HFFc6 (cell line): ENCODE results near the gene HDX. TPM values are rescaled to one million over a fixed set of nuclear protein-coding genes. Genes with fewer than 3 reads are reported as not detected.

Experiments used
- DNase-seq: peaks from one replicate; pipeline ENCODE4 v3.0.0-alpha.2; 2018
- H3K27ac Mint-ChIP-seq: 2 replicates; pipeline ENCODE4 v1.8.0; 2020; ENCODE audit warnings: mild to moderate bottlenecking, mixed read lengths
- H3K27me3 Mint-ChIP-seq: 2 replicates; pipeline ENCODE4 v1.8.0; 2021; ENCODE audit warnings: mild to moderate bottlenecking, moderate library complexity, mixed read lengths; ENCODE audit not compliant: insufficient read depth
- H3K36me3 Mint-ChIP-seq: 2 replicates; pipeline ENCODE4 v1.8.0; 2021; ENCODE audit warnings: low read depth, mixed read lengths
- H3K4me1 Mint-ChIP-seq: 2 replicates; pipeline ENCODE4 v1.8.0; 2020; ENCODE audit warnings: low read depth, mixed read lengths
- H3K4me3 Mint-ChIP-seq: 2 replicates; pipeline ENCODE4 v1.8.0; 2020; ENCODE audit warnings: mild to moderate bottlenecking, moderate library complexity, mixed read lengths
- H3K9me3 Mint-ChIP-seq: 2 replicates; pipeline ENCODE4 v1.8.0; 2020; ENCODE audit warnings: mild to moderate bottlenecking, mixed read lengths
- total RNA-seq, 6 experiments: library from RNA; stranded (reverse); fragmentation: NEBNext Ultra II Directional; extraction: Animal tissue kit (Norgen Biotek cat#: 25700); gene quantifications; 2 replicates in 1 of 6; 3 replicates in 5 of 6; pipeline ENCODE4 v1.2.3, GENCODE V29; 2021
- TF ChIP-seq, protein P1 (sequence below): fragments of 200-600 bp; sonication (generic); IDR thresholded peaks from 2 replicates; pipeline ENCODE4 v1.5.0; 2021; ENCODE audit warnings: antibody characterized with exemption, mild to moderate bottlenecking

HDX gene
- total RNA-seq, 6 experiments from 2014 or later, result 1.3 to 1.9 (median 1.7) TPM

DNA sequence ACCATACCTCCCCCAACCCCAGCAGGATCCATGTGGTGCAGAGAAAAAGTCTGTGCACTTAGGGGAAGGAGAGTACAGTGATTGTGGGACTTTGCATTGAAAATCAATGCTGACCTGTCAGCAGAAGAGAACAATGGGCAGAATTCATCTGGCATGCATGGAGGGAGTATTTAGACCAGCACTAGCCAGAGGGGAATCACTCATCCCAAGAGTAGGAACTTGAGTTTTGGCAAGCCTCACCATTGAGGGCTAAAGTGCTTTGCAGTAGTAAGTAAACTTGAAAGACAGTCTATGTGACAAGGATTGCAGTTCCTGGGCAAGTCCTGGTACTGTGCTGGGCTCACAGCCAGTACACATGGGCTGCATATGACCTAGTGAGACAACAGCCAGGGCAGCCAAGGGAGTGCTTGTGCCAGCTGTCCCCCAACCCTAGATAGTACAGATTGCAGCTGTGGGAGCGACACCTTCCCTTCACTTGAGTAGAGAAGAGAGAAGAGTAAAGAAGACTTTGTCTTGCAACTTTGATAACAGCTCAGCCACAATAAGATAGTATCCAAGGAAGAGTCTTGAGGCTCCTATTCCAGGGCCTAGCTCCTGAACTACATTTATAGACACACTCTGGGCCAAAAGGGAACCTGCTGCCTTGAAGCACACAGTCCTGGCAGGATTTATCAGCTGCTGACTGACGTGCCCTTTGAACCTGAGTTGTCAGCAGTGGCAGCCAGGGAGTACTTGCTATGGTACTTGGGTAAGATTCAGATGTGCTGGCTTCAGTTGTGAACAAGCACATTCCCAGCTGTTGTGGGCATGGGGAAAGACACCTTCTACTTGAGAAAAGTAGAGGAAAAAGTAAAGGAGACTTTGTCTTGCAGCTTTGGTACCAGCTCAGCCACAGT, 48.7 kb downstream of the HDX start:
- Mint-ChIP-seq H3K27me3 (no peaks in the 10 kb centered on the region), H3K27ac (no peak overlapping the region), H3K9me3 (no peaks in the 10 kb centered on the region), H3K4me1 (no peaks in the 10 kb centered on the region), H3K4me3 (no peak overlapping the region), H3K36me3 (no peaks in the 10 kb centered on the region)
- no peak for DNase-seq
- TF ChIP-seq, protein P1, sequence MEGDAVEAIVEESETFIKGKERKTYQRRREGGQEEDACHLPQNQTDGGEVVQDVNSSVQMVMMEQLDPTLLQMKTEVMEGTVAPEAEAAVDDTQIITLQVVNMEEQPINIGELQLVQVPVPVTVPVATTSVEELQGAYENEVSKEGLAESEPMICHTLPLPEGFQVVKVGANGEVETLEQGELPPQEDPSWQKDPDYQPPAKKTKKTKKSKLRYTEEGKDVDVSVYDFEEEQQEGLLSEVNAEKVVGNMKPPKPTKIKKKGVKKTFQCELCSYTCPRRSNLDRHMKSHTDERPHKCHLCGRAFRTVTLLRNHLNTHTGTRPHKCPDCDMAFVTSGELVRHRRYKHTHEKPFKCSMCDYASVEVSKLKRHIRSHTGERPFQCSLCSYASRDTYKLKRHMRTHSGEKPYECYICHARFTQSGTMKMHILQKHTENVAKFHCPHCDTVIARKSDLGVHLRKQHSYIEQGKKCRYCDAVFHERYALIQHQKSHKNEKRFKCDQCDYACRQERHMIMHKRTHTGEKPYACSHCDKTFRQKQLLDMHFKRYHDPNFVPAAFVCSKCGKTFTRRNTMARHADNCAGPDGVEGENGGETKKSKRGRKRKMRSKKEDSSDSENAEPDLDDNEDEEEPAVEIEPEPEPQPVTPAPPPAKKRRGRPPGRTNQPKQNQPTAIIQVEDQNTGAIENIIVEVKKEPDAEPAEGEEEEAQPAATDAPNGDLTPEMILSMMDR, result no peak

DNA sequence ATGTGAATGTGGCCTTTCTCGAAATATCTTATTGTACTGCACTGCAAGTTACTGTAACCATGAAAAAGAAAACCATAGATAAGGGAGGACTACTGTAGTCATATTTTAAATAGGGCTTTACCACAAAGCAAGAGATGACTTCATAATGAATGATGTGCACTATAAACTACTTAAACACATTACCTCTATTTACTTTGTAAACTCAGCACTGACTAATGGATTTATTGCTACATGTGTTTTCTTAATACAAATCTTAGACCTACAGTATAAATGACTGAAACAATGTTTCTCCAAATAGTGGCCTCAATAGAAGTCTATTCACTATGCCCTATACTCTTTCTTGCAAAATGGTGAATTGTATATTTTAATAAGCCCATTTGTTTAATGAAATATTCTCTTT, 61.1 kb downstream of the HDX start:
- Mint-ChIP-seq H3K36me3 (peaks cover 11% of the 10 kb centered on the region), H3K4me3 (no peak overlapping the region), H3K27ac (no peak overlapping the region), H3K4me1 (no peaks in the 10 kb centered on the region), H3K27me3 (no peaks in the 10 kb centered on the region), H3K9me3 (peaks cover 16% of the 10 kb centered on the region; the same call in 1 of the 2 replicates)
- DNase-seq, result peak; percentile 1
- TF ChIP-seq, protein P1, result no peak

DNA sequence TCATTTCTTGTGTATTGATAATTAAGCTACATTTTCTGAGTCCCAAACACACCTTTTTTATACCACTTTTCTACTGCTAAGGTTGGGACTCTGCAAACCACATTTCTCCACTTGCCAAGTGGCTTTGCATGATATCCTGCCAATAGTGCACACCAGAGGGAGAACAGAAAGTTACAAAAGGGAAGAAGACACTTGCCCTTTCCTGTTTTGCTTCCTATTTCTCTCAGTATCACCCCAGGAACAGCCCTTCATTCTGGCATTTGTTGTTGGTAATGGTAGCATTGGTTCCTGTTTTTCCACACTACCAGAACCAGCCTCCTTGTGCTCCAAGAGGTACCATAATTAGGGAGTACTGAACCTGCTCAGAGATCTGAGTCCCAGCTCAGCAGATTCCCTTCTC, 87.1 kb downstream of the HDX start:
- Mint-ChIP-seq H3K27ac (no peak overlapping the region), H3K4me1 (no peaks in the 10 kb centered on the region), H3K4me3 (no peak overlapping the region), H3K9me3 (no peaks in the 10 kb centered on the region), H3K27me3 (no peaks in the 10 kb centered on the region), H3K36me3 (no peaks in the 10 kb centered on the region; the same call in 1 of the 2 replicates)
- DNase-seq, result no peak
- TF ChIP-seq, protein P1, result no peak

DNA sequence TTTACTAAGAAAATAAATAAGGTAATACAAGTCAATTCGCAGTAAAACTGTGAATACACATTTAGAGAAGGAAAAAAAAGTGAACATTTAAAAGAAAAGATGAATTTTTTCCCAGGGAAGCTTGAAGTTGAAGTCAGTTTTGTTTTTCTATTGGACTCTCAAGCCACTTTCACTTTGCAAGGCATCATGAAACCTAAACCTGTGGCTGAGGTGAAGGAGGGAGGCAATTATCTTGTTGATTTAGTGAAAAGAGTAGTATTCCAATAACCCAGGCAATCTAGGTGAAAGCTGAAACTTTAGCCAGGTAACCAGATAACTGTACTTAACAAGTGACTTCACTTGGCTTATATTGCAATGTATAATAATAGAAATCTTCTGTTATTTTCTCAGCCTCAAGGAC, 138.6 kb downstream of the HDX start:
- peak overlapping the region; percentile 56; the same call in 1 of the 2 replicates for H3K27ac Mint-ChIP-seq
- TF ChIP-seq, protein P1, result no peak
- peak overlapping the region; percentile 79 for H3K4me3 Mint-ChIP-seq
- no peak for DNase-seq
- H3K27me3 Mint-ChIP-seq, result no peaks in the 10 kb centered on the region
- 0 out of 2 replicates have a peak, but pooled peaks cover 7% of the 10 kb centered on the region for H3K36me3 Mint-ChIP-seq
- H3K4me1 Mint-ChIP-seq, result peaks cover 27% of the 10 kb centered on the region
- peaks cover 5% of the 10 kb centered on the region; the same call in 1 of the 2 replicates for H3K9me3 Mint-ChIP-seq

DNA sequence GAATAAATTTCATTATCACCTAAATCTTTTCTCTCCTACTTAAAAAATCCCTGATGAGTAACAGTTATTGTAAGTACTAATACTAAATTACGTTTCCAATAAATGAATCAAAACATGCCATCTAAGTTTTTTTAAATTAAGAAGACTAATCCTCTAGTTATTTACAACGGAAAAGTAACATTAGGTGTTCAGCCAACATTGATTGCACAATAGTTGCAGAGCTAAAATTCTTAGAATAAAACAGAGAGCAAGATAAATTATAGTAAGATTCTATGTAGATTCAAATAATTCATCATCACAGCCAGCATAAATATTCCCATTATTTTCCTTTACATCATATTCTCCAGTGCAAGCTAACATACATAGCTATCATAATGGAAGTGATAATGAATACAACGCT, 139.2 kb downstream of the HDX start:
- H3K36me3 Mint-ChIP-seq, result 0 out of 2 replicates have a peak, but pooled peaks cover 7% of the 10 kb centered on the region
- TF ChIP-seq, protein P1, result no peak
- H3K9me3 Mint-ChIP-seq, result peaks cover 5% of the 10 kb centered on the region; the same call in 1 of the 2 replicates
- H3K4me3 Mint-ChIP-seq, result peak overlapping the region; percentile 79
- no peak for DNase-seq
- peaks cover 27% of the 10 kb centered on the region for H3K4me1 Mint-ChIP-seq
- peak overlapping the region; percentile 56 for H3K27ac Mint-ChIP-seq
- H3K27me3 Mint-ChIP-seq, result no peaks in the 10 kb centered on the region
